SK-N-SH treated with all-trans-retinoic acid at 6 μM for 48 hours (cell line): Measurements from ENCODE around the gene SYT12.

ENCODE experiments used
- ARNTL ChIP-seq: fragments of 450-650 bp; formaldehyde crosslinking; IDR thresholded peaks from 2 replicates; pipeline ENCODE4 v1.5.0; 2020; ENCODE audit warnings: low read depth, mild to moderate bottlenecking, moderate library complexity, borderline replicate concordance
- CSRNP3 ChIP-seq: fragments of 250-450 bp; sonication (Bioruptor Pico); IDR thresholded peaks from 2 replicates; pipeline ENCODE4 v1.5.1; 2021; ENCODE audit warnings: mild to moderate bottlenecking, moderate library complexity
- ESRRG ChIP-seq: fragments of 250-450 bp; sonication (Bioruptor Pico); IDR thresholded peaks from 2 replicates; pipeline ENCODE4 v1.6.1; 2021; ENCODE audit warnings: mild to moderate bottlenecking
- GLIS3 ChIP-seq: fragments of 250-450 bp; sonication (Bioruptor Pico); IDR thresholded peaks from 2 replicates; pipeline ENCODE4 v1.5.0; 2020; ENCODE audit warnings: mild to moderate bottlenecking, moderate library complexity
- ISL1 ChIP-seq: fragments of 250-450 bp; sonication (Bioruptor Pico); IDR thresholded peaks from 2 replicates; pipeline ENCODE4 v2.1.2; 2022; ENCODE audit warnings: mild to moderate bottlenecking, moderate library complexity
- PATZ1 ChIP-seq: fragments of 250-450 bp; sonication (Bioruptor Pico); IDR thresholded peaks from 2 replicates; pipeline ENCODE4 v1.8.0; 2020; ENCODE audit warnings: mild to moderate bottlenecking, moderate library complexity, borderline replicate concordance
- PPARA ChIP-seq: fragments of 250-450 bp; sonication (Bioruptor Pico); IDR thresholded peaks from 2 replicates; pipeline ENCODE4 v1.5.0; 2020; ENCODE audit warnings: mild to moderate bottlenecking, borderline replicate concordance
- RARB ChIP-seq: fragments of 250-450 bp; sonication (Bioruptor Pico); IDR thresholded peaks from 2 replicates; pipeline ENCODE4 v1.8.0; 2021; ENCODE audit warnings: mild to moderate bottlenecking, moderate library complexity
- TCF4 ChIP-seq: fragments of 250-450 bp; sonication (Bioruptor Pico); IDR thresholded peaks from 2 replicates; pipeline ENCODE4 v1.8.0; 2021; ENCODE audit warnings: mild to moderate bottlenecking, moderate library complexity, borderline replicate concordance
- TOX ChIP-seq: fragments of 250-450 bp; sonication (Bioruptor Pico); IDR thresholded peaks from 2 replicates; pipeline ENCODE4 v1.8.0; 2021; ENCODE audit warnings: mild to moderate bottlenecking, moderate library complexity, borderline replicate concordance
- TSHZ2 ChIP-seq: fragments of 250-450 bp; sonication (Bioruptor Pico); IDR thresholded peaks from 2 replicates; pipeline ENCODE4 v1.5.0; 2020; ENCODE audit warnings: mild to moderate bottlenecking, moderate library complexity
- ZFP3 ChIP-seq: fragments of 250-450 bp; sonication (Bioruptor Pico); IDR thresholded peaks from 2 replicates; pipeline ENCODE4 v1.5.0; 2020; ENCODE audit warnings: mild to moderate bottlenecking, moderate library complexity
- ZNF565 ChIP-seq: fragments of 450-650 bp; formaldehyde crosslinking; conservative IDR thresholded peaks from 2 replicates; pipeline ENCODE4 v1.5.0; 2020; ENCODE audit warnings: low read depth, mild to moderate bottlenecking, moderate library complexity
- ZNF70 ChIP-seq: fragments of 450-650 bp; formaldehyde crosslinking; IDR thresholded peaks from 2 replicates; pipeline ENCODE4 v1.5.0; 2020; ENCODE audit warnings: mild to moderate bottlenecking, moderate library complexity

GRCh38 chr11:66987158-66987620 is 35.7 kb upstream of the SYT12 start:
- TF ChIP-seq PPARA (CRISPR knock-in tag) (no peak), PATZ1 (CRISPR knock-in tag) (no peak), ARNTL (no peak), TOX (CRISPR knock-in tag) (no peak), TCF4 (CRISPR knock-in tag) (no peak), ZNF565 (no peak), ZNF70 (no peak), ISL1 (CRISPR knock-in tag) (no peak), ESRRG (CRISPR knock-in tag) (no peak), RARB (CRISPR knock-in tag) (no peak), ZFP3 (CRISPR knock-in tag) (no peak), GLIS3 (CRISPR knock-in tag) (no peak), CSRNP3 (CRISPR knock-in tag) (no peak), TSHZ2 (no peak)
